ENCODE results near the gene TERB2. TPM values are rescaled to one million over a fixed set of nuclear protein-coding genes. Genes with fewer than 3 reads are reported as not detected.
"Not testable (repeated sequence)": the region's sequence is repeated elsewhere in the genome, so short reads cannot be mapped to it uniquely, and the experiment has no call there.

TERB2 gene
- total RNA-seq: not detected in 2 replicates

DNA sequence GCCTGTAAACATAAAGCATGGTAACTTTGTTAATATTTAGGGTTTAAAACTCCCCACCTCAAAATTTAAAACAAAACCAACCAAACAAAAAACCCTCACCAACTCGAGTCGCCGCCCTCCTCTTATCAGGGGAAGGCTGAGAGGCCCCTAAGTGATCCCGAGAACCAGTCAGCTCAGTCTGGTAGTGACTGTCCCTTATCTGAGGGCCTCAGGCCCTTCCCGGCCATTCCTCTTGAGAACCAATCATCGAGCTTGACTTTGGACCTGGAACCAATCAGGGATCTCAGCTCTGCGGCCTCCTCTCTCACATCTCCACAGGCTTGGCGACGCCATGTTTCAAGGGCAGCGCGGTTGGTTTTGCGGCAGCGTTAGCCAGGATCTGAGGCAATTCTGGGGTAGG, at the start of gene TERB2:
Gene TERB2, plus strand, starts transcription at position 300 of the 400 bp plus-strand sequence. Its CDS starts 32 bp downstream, at position 332.
- no peaks in the 10 kb centered on the region for H3K27me3 Mint-ChIP-seq
- no peak for ATAC-seq (ENCODE audit: low read depth)
- intact Hi-C loops (cut with micrococcal nuclease): no loop called here
- H3K9me3 Mint-ChIP-seq: no peaks in the 10 kb centered on the region
- no peak for DNase-seq
- no peak within 1 kb of the TSS for H3K4me3 Mint-ChIP-seq
- TF ChIP-seq CTCF (IDR thresholded peaks at IDR 0.05): no peak
- POLR2A ChIA-PET: no interaction called here
- no peak within 1 kb of the TSS for H3K27ac Mint-ChIP-seq
- H3K36me3 Mint-ChIP-seq (ENCODE audit: low read depth): no peaks in the 10 kb centered on the region
- no peaks in the 10 kb centered on the region for H3K4me1 Mint-ChIP-seq
- CTCF ChIA-PET: no interaction called here

GRCh38 chr15:44909423-44909822, 47.1 kb upstream of the TERB2 start:
- intact Hi-C loops (cut with micrococcal nuclease): no loop called here
- H3K27ac Mint-ChIP-seq: no peak overlapping the region
- H3K4me1 Mint-ChIP-seq: no peaks in the 10 kb centered on the region
- ChIA-PET POLR2A (no interaction called here), CTCF (no interaction called here)
- DNase-seq: no peak
- no peak for TF ChIP-seq CTCF (IDR thresholded peaks at IDR 0.05)
- no peaks in the 10 kb centered on the region for H3K27me3 Mint-ChIP-seq
- no peak for ATAC-seq (ENCODE audit: low read depth)
- H3K36me3 Mint-ChIP-seq (ENCODE audit: low read depth): no peaks in the 10 kb centered on the region
- H3K9me3 Mint-ChIP-seq: no peaks in the 10 kb centered on the region
- H3K4me3 Mint-ChIP-seq: no peak overlapping the region

GRCh38 chr15:44910981-44911625, 45.4 kb upstream of the TERB2 start:
- CTCF ChIA-PET: no interaction called here
- no peak for DNase-seq
- intact Hi-C loops (cut with micrococcal nuclease): no loop called here

DNA sequence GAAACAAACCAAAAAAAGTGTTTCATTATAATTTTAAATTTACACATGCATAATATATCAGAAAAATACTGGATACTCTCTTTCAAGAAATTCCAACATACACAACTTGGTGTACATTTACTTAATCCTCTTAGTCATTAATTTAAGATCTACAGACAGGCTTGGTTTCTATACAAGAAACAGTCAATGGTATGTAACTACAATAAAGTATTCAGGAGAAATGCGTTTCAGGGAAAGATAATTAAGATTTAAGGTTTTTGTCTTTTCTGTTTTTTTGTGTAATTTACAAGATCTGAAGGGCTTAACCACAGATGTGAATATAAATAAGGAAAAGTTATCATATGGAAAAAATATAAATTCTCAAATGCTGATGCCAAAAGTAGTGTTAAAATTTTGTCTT, 44.3 kb upstream of the TERB2 start:
- H3K4me1 Mint-ChIP-seq; POLR2A ChIA-PET; H3K4me3 Mint-ChIP-seq; intact Hi-C loops (cut with micrococcal nuclease); H3K27me3 Mint-ChIP-seq; H3K9me3 Mint-ChIP-seq; DNase-seq; H3K27ac Mint-ChIP-seq; CTCF ChIA-PET; ATAC-seq (ENCODE audit: low read depth); H3K36me3 Mint-ChIP-seq (ENCODE audit: low read depth): not testable (repeated sequence)

More at GRCh38 chr15:44910981-44911625, 45.4 kb upstream of the TERB2 start:
- H3K36me3 Mint-ChIP-seq (ENCODE audit: low read depth): no peaks in the 10 kb centered on the region
- no peak for ATAC-seq (ENCODE audit: low read depth)
- H3K4me1 Mint-ChIP-seq: no peaks in the 10 kb centered on the region
- H3K4me3 Mint-ChIP-seq: no peak overlapping the region
- no peaks in the 10 kb centered on the region for H3K27me3 Mint-ChIP-seq
- no peaks in the 10 kb centered on the region for H3K9me3 Mint-ChIP-seq
- no peak for TF ChIP-seq CTCF (IDR thresholded peaks at IDR 0.05)
- H3K27ac Mint-ChIP-seq: no peak overlapping the region
- POLR2A ChIA-PET: no interaction called here

DNA sequence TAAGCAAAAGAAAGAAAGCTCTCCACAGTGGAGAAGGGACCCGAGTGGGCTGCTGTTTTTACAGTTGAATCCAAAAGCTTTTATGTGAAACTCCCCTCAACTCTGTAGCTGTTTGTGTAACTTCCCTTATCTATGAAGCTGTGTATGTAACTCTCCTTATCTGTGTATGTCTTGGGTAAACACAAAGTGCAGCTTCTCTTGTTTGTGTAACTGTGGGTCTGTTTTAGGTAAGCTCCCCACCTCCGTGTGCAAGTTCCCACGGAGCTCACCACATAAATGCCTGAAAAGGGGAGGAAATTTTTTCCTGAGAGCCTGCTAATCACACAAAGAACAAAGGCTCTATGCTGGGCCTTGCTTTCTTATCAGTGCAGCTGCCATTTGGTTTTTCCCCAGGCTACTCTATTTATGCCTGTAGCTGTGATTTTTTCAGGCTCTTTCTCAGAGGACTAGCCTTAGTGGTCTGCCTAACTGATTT, 43.5 kb upstream of the TERB2 start:
- H3K27me3 Mint-ChIP-seq; DNase-seq; H3K27ac Mint-ChIP-seq; ATAC-seq (ENCODE audit: low read depth); POLR2A ChIA-PET; intact Hi-C loops (cut with micrococcal nuclease); H3K4me3 Mint-ChIP-seq; H3K36me3 Mint-ChIP-seq (ENCODE audit: low read depth); H3K4me1 Mint-ChIP-seq; H3K9me3 Mint-ChIP-seq: not testable (repeated sequence)
- CTCF ChIA-PET: interaction anchor here (1.4 kb wide), 1 partner anchor 59 kb away, joined by 5 read pairs; no protein-coding TSS in a partner anchor

DNA sequence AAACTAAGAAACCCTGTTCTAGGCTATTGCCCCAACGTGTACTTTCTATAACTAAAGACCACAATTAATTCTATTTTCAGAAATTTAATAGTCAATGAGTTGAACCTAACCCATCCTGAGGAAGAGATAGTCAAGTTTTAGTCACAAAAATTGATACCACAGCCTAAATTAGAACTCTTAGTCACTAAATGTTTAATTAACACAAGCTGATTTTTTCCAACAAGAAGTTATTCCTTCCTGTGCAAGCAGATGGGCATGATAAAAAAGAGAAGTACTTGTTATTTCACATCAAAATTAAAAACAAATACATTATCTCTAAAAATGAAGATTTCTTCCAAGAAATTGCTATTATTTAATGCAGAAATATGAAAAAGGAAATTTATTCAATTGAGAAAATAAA, 38.4 kb upstream of the TERB2 start:
- ChIA-PET POLR2A (no interaction called here), CTCF (no interaction called here)
- no peaks in the 10 kb centered on the region for H3K36me3 Mint-ChIP-seq (ENCODE audit: low read depth)
- DNase-seq (no peak), ATAC-seq (ENCODE audit: low read depth) (no peak)
- H3K9me3 Mint-ChIP-seq: no peaks in the 10 kb centered on the region
- H3K27me3 Mint-ChIP-seq: no peaks in the 10 kb centered on the region
- intact Hi-C loops (cut with micrococcal nuclease): no loop called here
- TF ChIP-seq CTCF (IDR thresholded peaks at IDR 0.05): no peak
- no peaks in the 10 kb centered on the region for H3K4me1 Mint-ChIP-seq
- no peak overlapping the region for H3K4me3 Mint-ChIP-seq
- no peak overlapping the region for H3K27ac Mint-ChIP-seq

DNA sequence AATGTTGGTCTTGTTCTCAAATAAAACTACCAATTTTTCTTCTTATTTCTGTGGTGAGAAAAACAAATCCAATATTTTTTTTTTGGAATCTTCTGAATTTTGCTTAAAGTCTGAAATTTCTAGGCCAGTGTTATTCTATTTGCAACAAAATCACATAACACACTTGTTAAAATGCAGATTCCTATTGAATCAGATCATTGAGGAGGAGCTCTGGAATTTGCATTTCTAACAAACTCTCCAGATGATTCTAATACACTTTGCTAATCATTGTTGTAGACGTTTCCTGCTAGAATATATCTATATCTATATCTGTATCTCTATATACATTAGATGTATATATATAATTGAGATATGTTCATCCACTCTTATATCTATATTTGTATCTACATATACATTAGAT, 27.8 kb upstream of the TERB2 start:
- ATAC-seq (ENCODE audit: low read depth); POLR2A ChIA-PET; DNase-seq; H3K4me3 Mint-ChIP-seq; intact Hi-C loops (cut with micrococcal nuclease); H3K9me3 Mint-ChIP-seq; H3K27ac Mint-ChIP-seq; H3K4me1 Mint-ChIP-seq; CTCF ChIA-PET; H3K36me3 Mint-ChIP-seq (ENCODE audit: low read depth): not testable (repeated sequence)
- H3K27me3 Mint-ChIP-seq: peaks cover 14% of the 10 kb centered on the region

- peaks cover 14% of the 10 kb centered on the region for H3K27me3 Mint-ChIP-seq
- H3K27ac Mint-ChIP-seq; POLR2A ChIA-PET; intact Hi-C loops (cut with micrococcal nuclease); H3K36me3 Mint-ChIP-seq (ENCODE audit: low read depth); DNase-seq; CTCF ChIA-PET; H3K4me3 Mint-ChIP-seq; H3K4me1 Mint-ChIP-seq; H3K9me3 Mint-ChIP-seq; ATAC-seq (ENCODE audit: low read depth): not testable (repeated sequence)
Observed at GRCh38 chr15:44930283-44930682, 26.2 kb upstream of the TERB2 start.

GRCh38 chr15:44958302-44958701, 1.8 kb downstream of the TERB2 start:
- H3K36me3 Mint-ChIP-seq (ENCODE audit: low read depth); H3K4me3 Mint-ChIP-seq; DNase-seq; intact Hi-C loops (cut with micrococcal nuclease); H3K9me3 Mint-ChIP-seq; ATAC-seq (ENCODE audit: low read depth); CTCF ChIA-PET; H3K4me1 Mint-ChIP-seq; POLR2A ChIA-PET; H3K27me3 Mint-ChIP-seq; H3K27ac Mint-ChIP-seq: not testable (repeated sequence)
